ENCODE data around the gene CYP4X1.
"Not testable (repeated sequence)": the region's sequence is repeated elsewhere in the genome, so short reads cannot be mapped to it uniquely, and the experiment has no call there.

Gene CYP4X1

GRCh38 chr1:47030170-47030805, 6.8 kb downstream of the CYP4X1 start:
- Mint-ChIP-seq H3K27ac (no peak overlapping the region), H3K9me3 (no peaks in the 10 kb centered on the region), H3K36me3 (ENCODE audit: low read depth) (no peaks in the 10 kb centered on the region), H3K4me1 (ENCODE audit: low read depth) (no peaks in the 10 kb centered on the region), H3K27me3 (peaks cover 8% of the 10 kb centered on the region), H3K4me3 (no peak overlapping the region)
- intact Hi-C loops (cut with micrococcal nuclease), result no loop called here

- no peak overlapping the region for H3K27ac Mint-ChIP-seq
- peaks cover 4% of the 10 kb centered on the region for H3K27me3 Mint-ChIP-seq
- no peak overlapping the region for H3K4me3 Mint-ChIP-seq
- intact Hi-C loops (cut with micrococcal nuclease), result no loop called here
- H3K9me3 Mint-ChIP-seq, result no peaks in the 10 kb centered on the region
- no peaks in the 10 kb centered on the region for H3K4me1 Mint-ChIP-seq (ENCODE audit: low read depth)
- no peaks in the 10 kb centered on the region for H3K36me3 Mint-ChIP-seq (ENCODE audit: low read depth)
Measured at GRCh38 chr1:47031059-47031458, 7.6 kb downstream of the CYP4X1 start.

- Mint-ChIP-seq H3K36me3 (ENCODE audit: low read depth) (no peaks in the 10 kb centered on the region), H3K4me3 (no peak overlapping the region), H3K27ac (no peak overlapping the region), H3K9me3 (no peaks in the 10 kb centered on the region), H3K27me3 (peaks cover 4% of the 10 kb centered on the region), H3K4me1 (ENCODE audit: low read depth) (no peaks in the 10 kb centered on the region)
- intact Hi-C loops (cut with micrococcal nuclease), result no loop called here
Measured at GRCh38 chr1:47031585-47031984, 8.1 kb downstream of the CYP4X1 start.

- Mint-ChIP-seq H3K4me3 (no peak overlapping the region), H3K27ac (no peak overlapping the region), H3K27me3 (peaks cover 6% of the 10 kb centered on the region), H3K36me3 (ENCODE audit: low read depth) (no peaks in the 10 kb centered on the region), H3K9me3 (no peaks in the 10 kb centered on the region), H3K4me1 (ENCODE audit: low read depth) (no peaks in the 10 kb centered on the region)
- intact Hi-C loops (cut with micrococcal nuclease), result no loop called here
Measured at GRCh38 chr1:47036764-47037163, 13.3 kb downstream of the CYP4X1 start.

- no peaks in the 10 kb centered on the region for H3K36me3 Mint-ChIP-seq (ENCODE audit: low read depth)
- H3K9me3 Mint-ChIP-seq, result no peaks in the 10 kb centered on the region
- peaks cover 10% of the 10 kb centered on the region for H3K27me3 Mint-ChIP-seq
- no peak overlapping the region for H3K4me3 Mint-ChIP-seq
- H3K27ac Mint-ChIP-seq, result no peak overlapping the region
- intact Hi-C loops (cut with micrococcal nuclease), result no loop called here
- H3K4me1 Mint-ChIP-seq (ENCODE audit: low read depth), result no peaks in the 10 kb centered on the region
Measured at GRCh38 chr1:47059376-47059775, 35.9 kb downstream of the CYP4X1 start.

GRCh38 chr1:47067097-47067594, 43.7 kb downstream of the CYP4X1 start, which contains the start of gene CYP4Z1:
Gene CYP4Z1, plus strand, starts transcription at chr1:47067231. Its CDS starts 260 bp downstream, at chr1:47067491.
- no peak within 1 kb of the TSS for H3K4me3 Mint-ChIP-seq
- H3K9me3 Mint-ChIP-seq, result no peaks in the 10 kb centered on the region
- no peaks in the 10 kb centered on the region for H3K4me1 Mint-ChIP-seq (ENCODE audit: low read depth)
- H3K27me3 Mint-ChIP-seq, result peaks cover 16% of the 10 kb centered on the region
- no peak within 1 kb of the TSS for H3K27ac Mint-ChIP-seq
- H3K36me3 Mint-ChIP-seq (ENCODE audit: low read depth), result no peaks in the 10 kb centered on the region
- intact Hi-C loops (cut with micrococcal nuclease), result no loop called here

GRCh38 chr1:47069080-47069479, 45.6 kb downstream of the CYP4X1 start:
- H3K36me3 Mint-ChIP-seq (ENCODE audit: low read depth); H3K9me3 Mint-ChIP-seq; H3K27ac Mint-ChIP-seq; H3K4me3 Mint-ChIP-seq; H3K4me1 Mint-ChIP-seq (ENCODE audit: low read depth); intact Hi-C loops (cut with micrococcal nuclease): not testable (repeated sequence)
- peaks cover 13% of the 10 kb centered on the region for H3K27me3 Mint-ChIP-seq

GRCh38 chr1:47069509-47069908, 46.0 kb downstream of the CYP4X1 start:
- H3K4me3 Mint-ChIP-seq; H3K27ac Mint-ChIP-seq; H3K4me1 Mint-ChIP-seq (ENCODE audit: low read depth); intact Hi-C loops (cut with micrococcal nuclease); H3K36me3 Mint-ChIP-seq (ENCODE audit: low read depth); H3K9me3 Mint-ChIP-seq: not testable (repeated sequence)
- peaks cover 12% of the 10 kb centered on the region for H3K27me3 Mint-ChIP-seq

- H3K4me3 Mint-ChIP-seq; H3K9me3 Mint-ChIP-seq; H3K36me3 Mint-ChIP-seq (ENCODE audit: low read depth); H3K27me3 Mint-ChIP-seq; H3K27ac Mint-ChIP-seq; intact Hi-C loops (cut with micrococcal nuclease); H3K4me1 Mint-ChIP-seq (ENCODE audit: low read depth): not testable (repeated sequence)
Measured at GRCh38 chr1:47089356-47089755, 65.9 kb downstream of the CYP4X1 start.

- H3K4me1 Mint-ChIP-seq (ENCODE audit: low read depth); intact Hi-C loops (cut with micrococcal nuclease); H3K9me3 Mint-ChIP-seq; H3K4me3 Mint-ChIP-seq; H3K27me3 Mint-ChIP-seq; H3K36me3 Mint-ChIP-seq (ENCODE audit: low read depth); H3K27ac Mint-ChIP-seq: not testable (repeated sequence)
Measured at GRCh38 chr1:47091476-47091875, 68.0 kb downstream of the CYP4X1 start.

All from dendritic cell treated with granulocyte-macrophage colony-stimulating factor and Interleukin-4, amounts not matched to agents 40 ng/mL and 50 ng/mL, for 4 days (primary cell).